T-helper 2 cell treated with Interferon-gamma antibody and Interleukin-4, amounts not matched to agents 5 μg/mL and 100 μg/mL, for 36 hours (primary cell): Measurements from ENCODE around the gene TYROBP.

Experiments used
- DNase-seq: peaks from one replicate; pipeline ENCODE4 v3.0.0; 2021; ENCODE audit warnings: low spot score
- H3K27ac Mint-ChIP-seq: one replicate; pipeline ENCODE4 v1.8.0; 2021; ENCODE audit warnings: mild to moderate bottlenecking, mixed read lengths
- H3K27me3 Mint-ChIP-seq: one replicate; pipeline ENCODE4 v1.8.0; 2021; ENCODE audit warnings: low read depth, mixed read lengths
- H3K36me3 Mint-ChIP-seq: one replicate; pipeline ENCODE4 v1.8.0; 2021; ENCODE audit warnings: low read depth, mixed read lengths
- H3K4me1 Mint-ChIP-seq: one replicate; pipeline ENCODE4 v1.8.0; 2021; ENCODE audit warnings: low read depth, mixed read lengths
- H3K4me3 Mint-ChIP-seq: one replicate; pipeline ENCODE4 v1.8.0; 2022; ENCODE audit warnings: mild to moderate bottlenecking, moderate library complexity, mixed read lengths
- H3K9me3 Mint-ChIP-seq: one replicate; pipeline ENCODE4 v1.8.0; 2021; ENCODE audit warnings: mixed read lengths

The TYROBP gene

GRCh38 chr19:35863018-35863417, 45.1 kb downstream of the TYROBP start:
- no peak for DNase-seq
- peaks cover 65% of the 10 kb centered on the region for H3K27me3 Mint-ChIP-seq
- H3K9me3 Mint-ChIP-seq, result no peaks in the 10 kb centered on the region
- no peaks in the 10 kb centered on the region for H3K36me3 Mint-ChIP-seq
- H3K4me1 Mint-ChIP-seq, result peaks cover 2% of the 10 kb centered on the region
- H3K27ac Mint-ChIP-seq, result no peak overlapping the region
- no peak overlapping the region for H3K4me3 Mint-ChIP-seq

DNA sequence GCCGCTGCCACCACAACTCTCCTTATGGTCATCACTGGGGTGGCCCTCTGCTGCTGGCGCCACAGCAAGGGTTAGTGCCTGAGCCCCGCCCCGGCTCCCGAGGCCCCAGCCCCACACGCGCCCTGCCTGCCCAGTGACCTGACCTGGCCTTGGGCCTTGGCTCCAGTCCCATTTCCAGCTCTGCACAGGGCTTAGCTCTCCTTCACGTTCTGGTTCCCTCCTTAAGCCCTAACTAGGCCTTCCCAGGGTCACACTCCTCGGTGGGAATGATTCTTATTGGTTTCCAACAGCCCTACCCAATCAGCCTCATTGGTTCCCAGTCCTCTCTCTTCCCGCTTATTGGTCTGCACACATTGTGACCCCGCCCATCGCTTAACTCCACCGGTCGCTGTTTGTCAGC, 45.6 kb downstream of the TYROBP start:
- Mint-ChIP-seq H3K27me3 (peaks cover 65% of the 10 kb centered on the region), H3K4me3 (no peak overlapping the region), H3K4me1 (peaks cover under 1% of the 10 kb centered on the region), H3K36me3 (no peaks in the 10 kb centered on the region), H3K9me3 (no peaks in the 10 kb centered on the region), H3K27ac (no peak overlapping the region)
- DNase-seq, result no peak

DNA sequence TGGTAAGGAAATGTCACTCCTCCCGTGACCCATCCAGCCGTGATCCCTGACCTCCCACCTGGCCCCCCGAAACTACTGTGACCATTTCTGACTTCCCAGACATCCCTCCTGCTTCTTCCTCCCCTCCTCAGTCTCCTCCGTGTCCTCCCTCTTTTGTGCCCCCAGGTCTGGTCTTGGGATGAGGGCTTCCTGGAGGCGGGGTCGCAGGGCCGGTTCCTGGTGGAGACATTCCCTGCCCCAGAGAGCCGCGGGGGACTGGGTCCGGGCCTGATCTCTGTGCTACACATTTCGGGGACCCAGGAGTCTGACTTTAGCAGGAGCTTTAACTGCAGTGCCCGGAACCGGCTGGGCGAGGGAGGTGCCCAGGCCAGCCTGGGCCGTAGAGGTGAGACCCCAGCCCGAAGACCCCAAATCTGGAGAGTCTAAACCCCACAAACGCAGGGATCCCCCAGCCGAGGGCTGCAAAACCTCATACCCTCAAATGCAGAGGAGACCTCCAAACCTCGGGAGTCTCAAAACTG, 46.4 kb downstream of the TYROBP start:
- H3K4me3 Mint-ChIP-seq, result no peak overlapping the region
- H3K9me3 Mint-ChIP-seq, result no peaks in the 10 kb centered on the region
- no peaks in the 10 kb centered on the region for H3K36me3 Mint-ChIP-seq
- DNase-seq, result no peak
- peaks cover 5% of the 10 kb centered on the region for H3K4me1 Mint-ChIP-seq
- H3K27ac Mint-ChIP-seq, result no peak overlapping the region
- H3K27me3 Mint-ChIP-seq, result peaks cover 68% of the 10 kb centered on the region

DNA sequence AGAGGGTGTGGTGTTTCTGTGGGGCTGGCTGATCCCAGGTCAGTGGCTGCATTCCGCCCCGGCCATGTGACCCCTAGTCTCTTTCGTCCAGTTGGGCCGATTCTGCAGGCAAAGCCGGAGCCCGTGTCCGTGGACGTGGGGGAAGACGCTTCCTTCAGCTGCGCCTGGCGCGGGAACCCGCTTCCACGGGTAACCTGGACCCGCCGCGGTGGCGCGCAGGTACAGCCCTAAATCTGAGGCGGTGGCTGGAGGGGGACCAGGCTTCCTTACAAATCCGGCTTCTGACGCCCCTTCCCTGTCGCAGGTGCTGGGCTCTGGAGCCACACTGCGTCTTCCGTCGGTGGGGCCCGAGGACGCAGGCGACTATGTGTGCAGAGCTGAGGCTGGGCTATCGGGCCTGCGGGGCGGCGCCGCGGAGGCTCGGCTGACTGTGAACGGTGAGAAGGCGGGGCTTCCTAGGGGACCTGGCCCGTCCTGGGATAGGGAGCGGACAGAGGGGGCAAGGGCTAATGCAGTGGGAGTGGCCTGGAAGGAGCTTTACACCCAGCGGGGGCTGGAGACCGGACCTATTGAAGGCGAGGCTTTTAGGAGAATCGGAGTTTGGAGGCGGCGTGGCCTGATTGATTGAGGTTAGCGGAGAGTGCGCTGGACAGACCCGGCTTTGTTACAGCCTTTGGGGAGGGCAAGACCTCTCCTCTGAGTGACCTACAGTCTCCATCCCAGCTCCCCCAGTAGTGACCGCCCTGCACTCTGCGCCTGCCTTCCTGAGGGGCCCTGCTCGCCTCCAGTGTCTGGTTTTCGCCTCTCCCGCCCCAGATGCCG, 47.1 kb downstream of the TYROBP start:
- Mint-ChIP-seq H3K9me3 (no peaks in the 10 kb centered on the region), H3K4me1 (peaks cover 5% of the 10 kb centered on the region), H3K36me3 (no peaks in the 10 kb centered on the region), H3K4me3 (no peak overlapping the region), H3K27ac (no peak overlapping the region), H3K27me3 (peaks cover 63% of the 10 kb centered on the region)
- DNase-seq, result no peak

GRCh38 chr19:35860436-35860817, 47.7 kb downstream of the TYROBP start:
- Mint-ChIP-seq H3K36me3 (no peaks in the 10 kb centered on the region), H3K4me3 (no peak overlapping the region), H3K4me1 (peaks cover 5% of the 10 kb centered on the region), H3K27ac (no peak overlapping the region), H3K9me3 (no peaks in the 10 kb centered on the region), H3K27me3 (peaks cover 62% of the 10 kb centered on the region)
- DNase-seq, result no peak

DNA sequence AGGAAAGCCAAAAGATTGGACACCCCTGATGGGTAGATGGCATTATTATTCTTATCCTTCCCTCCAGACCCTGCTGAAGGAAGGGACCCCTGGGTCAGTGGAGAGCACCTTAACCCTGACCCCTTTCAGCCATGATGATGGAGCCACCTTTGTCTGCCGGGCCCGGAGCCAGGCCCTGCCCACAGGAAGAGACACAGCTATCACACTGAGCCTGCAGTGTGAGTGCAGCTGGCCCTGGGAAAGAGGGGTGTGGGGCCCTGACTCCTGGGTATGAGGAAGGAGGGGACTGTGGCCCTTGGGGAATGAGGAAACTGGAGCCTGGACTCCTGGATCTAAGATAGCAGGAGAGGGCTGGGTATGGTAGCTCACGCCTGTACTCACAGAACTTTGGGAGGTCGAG, 48.7 kb downstream of the TYROBP start:
- Mint-ChIP-seq H3K27ac (no peak overlapping the region), H3K27me3 (peaks cover 71% of the 10 kb centered on the region), H3K36me3 (no peaks in the 10 kb centered on the region)

DNA sequence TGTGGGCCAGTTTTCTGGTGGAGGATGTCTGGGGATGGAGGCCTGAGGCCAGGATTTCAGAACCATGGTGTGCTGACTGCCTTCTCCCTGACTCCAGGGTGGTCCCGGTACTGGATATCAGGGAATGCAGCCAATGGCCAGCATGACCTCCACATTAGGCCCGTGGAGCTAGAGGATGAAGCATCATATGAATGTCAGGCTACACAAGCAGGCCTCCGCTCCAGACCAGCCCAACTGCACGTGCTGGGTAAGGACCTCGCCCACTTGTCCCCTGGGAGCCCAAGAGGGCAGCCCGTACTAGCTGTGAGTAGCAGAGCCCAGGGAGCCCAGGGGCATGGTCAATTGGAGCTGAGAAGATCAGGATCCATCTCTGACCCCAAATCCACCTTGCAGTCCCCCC, 49.8 kb downstream of the TYROBP start:
- no peak for DNase-seq
- Mint-ChIP-seq H3K27me3 (peaks cover 68% of the 10 kb centered on the region), H3K27ac (no peak overlapping the region), H3K4me1 (peaks cover 5% of the 10 kb centered on the region), H3K4me3 (no peak overlapping the region), H3K36me3 (no peaks in the 10 kb centered on the region), H3K9me3 (no peaks in the 10 kb centered on the region)

More for the DNA sequence above, 48.7 kb downstream of the TYROBP start:
- no peak for DNase-seq
- Mint-ChIP-seq H3K4me3 (no peak overlapping the region), H3K4me1 (peaks cover 5% of the 10 kb centered on the region), H3K9me3 (no peaks in the 10 kb centered on the region)

- peak; percentile 25 for DNase-seq
- Mint-ChIP-seq H3K36me3 (no peaks in the 10 kb centered on the region), H3K27ac (no peak within 1 kb of the TSS), H3K4me3 (peak within 1 kb of the TSS; percentile 70), H3K27me3 (peaks cover 70% of the 10 kb centered on the region), H3K9me3 (no peaks in the 10 kb centered on the region), H3K4me1 (peaks cover 5% of the 10 kb centered on the region)
These were observed 51.4 kb downstream of the TYROBP start, which contains the start of gene KIRREL2 for GRCh38 chr19:35856546-35857149. Gene KIRREL2 (plus strand): TSS chr19:35856911. CDS start chr19:35857120, 209 bp downstream.
